CD4-positive, CD25-positive, alpha-beta regulatory T cell (primary cell): Measurements from ENCODE around the gene DISC1. TPM values are rescaled to one million over a fixed set of nuclear protein-coding genes. Genes with fewer than 3 reads are reported as not detected.

Experiments
- ATAC-seq, 2 donors: fragments of 150-1000 bp; cut with Tn5 transposase; one replicate each; pipeline ENCODE4 v1.10.0; 2021; ENCODE audit warnings: low read depth in 2 of 2, moderate number of reproducible peaks in 2 of 2, moderate library complexity in 1 of 2
- DNase-seq, 3 donors: peaks; one replicate each; pipeline versions ENCODE4 v3.0.0 to v3.0.0-alpha.2; 2012 to 2022; ENCODE audit warnings: mixed read lengths in 1 of 3
- H3K27ac ChIP-seq: one replicate; pipeline ENCODE4 v1.7.0; 2013; ENCODE audit warnings: mild to moderate bottlenecking, low read length; ENCODE audit not compliant: insufficient read depth, poor library complexity, severe bottlenecking
- H3K27me3 ChIP-seq: one replicate; pipeline ENCODE4 v1.7.0; 2013; ENCODE audit warnings: low read length; ENCODE audit not compliant: control insufficient read depth, insufficient read depth
- H3K36me3 ChIP-seq: one replicate; pipeline ENCODE4 v1.7.0; 2013; ENCODE audit warnings: mild to moderate bottlenecking, low read length, moderate library complexity; ENCODE audit not compliant: control insufficient read depth, insufficient read depth
- H3K4me1 ChIP-seq: 2 replicates; pipeline ENCODE4 v1.7.0; 2013; ENCODE audit warnings: mild to moderate bottlenecking, low read length; ENCODE audit not compliant: insufficient read depth, control insufficient read depth, poor library complexity, severe bottlenecking
- H3K4me3 ChIP-seq: one replicate; pipeline ENCODE4 v1.7.0; 2013; ENCODE audit warnings: low read depth, mild to moderate bottlenecking, low read length, moderate library complexity
- H3K9me3 ChIP-seq, 2 experiments: 1 replicate in 1 of 2; 2 replicates in 1 of 2; pipeline ENCODE4 v1.7.0; 2013; ENCODE audit warnings: low read length in 2 of 2, mild to moderate bottlenecking in 1 of 2, moderate library complexity in 1 of 2; ENCODE audit not compliant: control insufficient read depth in 2 of 2
- H3K27ac Mint-ChIP-seq, 3 donors: one replicate each; pipeline ENCODE4 v1.8.0; 2020 to 2022; ENCODE audit warnings: mild to moderate bottlenecking in 3 of 3, mixed read lengths in 3 of 3, moderate library complexity in 2 of 3
- H3K27me3 Mint-ChIP-seq: one replicate; pipeline ENCODE4 v1.8.0; 2022; ENCODE audit warnings: mild to moderate bottlenecking, mixed read lengths
- H3K36me3 Mint-ChIP-seq: one replicate; pipeline ENCODE4 v1.8.0; 2020; ENCODE audit warnings: mixed read lengths
- H3K4me1 Mint-ChIP-seq, 4 donors: one replicate each; pipeline ENCODE4 v1.8.0; 2020 to 2022; ENCODE audit warnings: mixed read lengths in 4 of 4, mild to moderate bottlenecking in 1 of 4
- H3K4me3 Mint-ChIP-seq, 4 donors: one replicate each; pipeline ENCODE4 v1.8.0; 2020 to 2022; ENCODE audit warnings: mild to moderate bottlenecking in 4 of 4, mixed read lengths in 4 of 4, moderate library complexity in 3 of 4
- H3K9me3 Mint-ChIP-seq, 7 donors: one replicate each; pipeline ENCODE4 v1.8.0; 2020 to 2022; ENCODE audit warnings: mixed read lengths in 7 of 7, mild to moderate bottlenecking in 3 of 7, moderate library complexity in 2 of 7
- polyA plus RNA-seq, 4 donors: library from polyadenylated mRNA; unstranded; fragments of 300-500 nt; fragmentation: Illumina TruSeq; gene quantifications; one replicate each; pipeline ENCODE4 v1.2.3, GENCODE V29; 2021
- total RNA-seq: library from RNA; stranded (reverse); gene quantifications from one replicate; pipeline ENCODE4 v1.2.3, GENCODE V29; 2022

Gene DISC1
- total and polyA plus RNA-seq, 5 donors from 2014 or later: 0.78 to 25.5 (median 2.5) TPM

- no peaks in the 10 kb centered on the region for H3K9me3 ChIP-seq
- H3K9me3 Mint-ChIP-seq: no peaks in the 10 kb centered on the region
- no peaks in the 10 kb centered on the region for H3K27me3 Mint-ChIP-seq
- peaks cover 0 to 14% (median 4%) of the 10 kb centered on the region in 4 donors for H3K4me1 Mint-ChIP-seq
- H3K4me3 ChIP-seq: no peak overlapping the region
- no peaks in the 10 kb centered on the region for H3K4me1 ChIP-seq
- no peaks in the 10 kb centered on the region for H3K27me3 ChIP-seq
- no peak for ATAC-seq
- no peaks in the 10 kb centered on the region for H3K36me3 Mint-ChIP-seq
- H3K36me3 ChIP-seq: no peaks in the 10 kb centered on the region
- H3K27ac Mint-ChIP-seq: peak overlapping the region in 1 of 3 donors; percentile 62
- no peak overlapping the region for H3K27ac ChIP-seq
- DNase-seq: no peak
- H3K4me3 Mint-ChIP-seq: no peak overlapping the region
Observed at GRCh38 chr1:231856426-231856825, 229.8 kb downstream of the DISC1 start.

GRCh38 chr1:231856894-231857293 lies 230.3 kb downstream of the DISC1 start:
- no peak overlapping the region for H3K4me3 ChIP-seq

GRCh38 chr1:231857609-231858135 lies 231.1 kb downstream of the DISC1 start:
- Mint-ChIP-seq H3K36me3 (no peaks in the 10 kb centered on the region), H3K27ac (no peak overlapping the region), H3K9me3 (no peaks in the 10 kb centered on the region), H3K27me3 (no peaks in the 10 kb centered on the region), H3K4me1 (peaks cover 0 to 10% (median 4%) of the 10 kb centered on the region in 4 donors), H3K4me3 (peak overlapping the region in 1 of 4 donors; percentile 43)
- no peaks in the 10 kb centered on the region for H3K27me3 ChIP-seq
- H3K27ac ChIP-seq: no peak overlapping the region
- H3K4me3 ChIP-seq: no peak overlapping the region
- DNase-seq: no peak
- no peaks in the 10 kb centered on the region for H3K36me3 ChIP-seq
- ATAC-seq: no peak
- no peaks in the 10 kb centered on the region for H3K4me1 ChIP-seq
- H3K9me3 ChIP-seq: no peaks in the 10 kb centered on the region

More at GRCh38 chr1:231856894-231857293, 230.3 kb downstream of the DISC1 start:
- H3K9me3 ChIP-seq: no peaks in the 10 kb centered on the region
- no peak for DNase-seq
- peaks cover 0 to 12% (median 4%) of the 10 kb centered on the region in 4 donors for H3K4me1 Mint-ChIP-seq
- no peak overlapping the region for H3K4me3 Mint-ChIP-seq
- no peaks in the 10 kb centered on the region for H3K27me3 ChIP-seq
- H3K9me3 Mint-ChIP-seq: no peaks in the 10 kb centered on the region
- no peak for ATAC-seq
- no peak overlapping the region for H3K27ac Mint-ChIP-seq
- H3K27ac ChIP-seq: no peak overlapping the region
- no peaks in the 10 kb centered on the region for H3K4me1 ChIP-seq
- H3K36me3 Mint-ChIP-seq: no peaks in the 10 kb centered on the region
- no peaks in the 10 kb centered on the region for H3K36me3 ChIP-seq
- no peaks in the 10 kb centered on the region for H3K27me3 Mint-ChIP-seq

GRCh38 chr1:231860221-231861088 lies 233.9 kb downstream of the DISC1 start:
- Histone ChIP-seq H3K9me3 (no peaks in the 10 kb centered on the region), H3K27ac (no peak overlapping the region), H3K4me1 (no peaks in the 10 kb centered on the region), H3K36me3 (no peaks in the 10 kb centered on the region), H3K4me3 (no peak overlapping the region), H3K27me3 (no peaks in the 10 kb centered on the region)
- peaks cover 0 to 10% (median 4%) of the 10 kb centered on the region in 4 donors for H3K4me1 Mint-ChIP-seq
- H3K27me3 Mint-ChIP-seq: no peaks in the 10 kb centered on the region
- H3K36me3 Mint-ChIP-seq: no peaks in the 10 kb centered on the region
- H3K9me3 Mint-ChIP-seq: no peaks in the 10 kb centered on the region
- DNase-seq (no peak), ATAC-seq (no peak)
- no peak overlapping the region for H3K27ac Mint-ChIP-seq
- H3K4me3 Mint-ChIP-seq: no peak overlapping the region

- Mint-ChIP-seq H3K4me1 (peaks cover 0 to 10% (median 5%) of the 10 kb centered on the region in 4 donors), H3K27ac (no peak overlapping the region), H3K27me3 (no peaks in the 10 kb centered on the region), H3K9me3 (no peaks in the 10 kb centered on the region), H3K4me3 (no peak overlapping the region), H3K36me3 (no peaks in the 10 kb centered on the region)
- no peak overlapping the region for H3K27ac ChIP-seq
- no peaks in the 10 kb centered on the region for H3K36me3 ChIP-seq
- no peak for DNase-seq
- no peak for ATAC-seq
- no peaks in the 10 kb centered on the region for H3K9me3 ChIP-seq
- H3K4me1 ChIP-seq: no peaks in the 10 kb centered on the region
- no peak overlapping the region for H3K4me3 ChIP-seq
- no peaks in the 10 kb centered on the region for H3K27me3 ChIP-seq
Observed at GRCh38 chr1:231861541-231862481, 235.2 kb downstream of the DISC1 start.

- H3K4me3 ChIP-seq: no peak overlapping the region
- DNase-seq (no peak), ATAC-seq (no peak)
- Mint-ChIP-seq H3K9me3 (no peaks in the 10 kb centered on the region), H3K27ac (no peak overlapping the region), H3K4me3 (no peak overlapping the region), H3K36me3 (no peaks in the 10 kb centered on the region), H3K27me3 (no peaks in the 10 kb centered on the region), H3K4me1 (peaks cover 0 to 11% (median 5%) of the 10 kb centered on the region in 4 donors)
- H3K4me1 ChIP-seq: no peaks in the 10 kb centered on the region
- no peaks in the 10 kb centered on the region for H3K36me3 ChIP-seq
- no peaks in the 10 kb centered on the region for H3K9me3 ChIP-seq
- H3K27ac ChIP-seq: no peak overlapping the region
- no peaks in the 10 kb centered on the region for H3K27me3 ChIP-seq
Observed at GRCh38 chr1:231862611-231863010, 236.0 kb downstream of the DISC1 start.

GRCh38 chr1:231865331-231865730 lies 238.7 kb downstream of the DISC1 start:
- Histone ChIP-seq H3K36me3 (no peaks in the 10 kb centered on the region), H3K27ac (no peak overlapping the region), H3K4me3 (no peak overlapping the region), H3K4me1 (no peaks in the 10 kb centered on the region), H3K9me3 (no peaks in the 10 kb centered on the region), H3K27me3 (no peaks in the 10 kb centered on the region)
- Mint-ChIP-seq H3K4me1 (peaks cover 0 to 13% (median 9%) of the 10 kb centered on the region in 4 donors), H3K36me3 (no peaks in the 10 kb centered on the region), H3K27me3 (no peaks in the 10 kb centered on the region), H3K27ac (no peak overlapping the region), H3K4me3 (no peak overlapping the region), H3K9me3 (no peaks in the 10 kb centered on the region)
- ATAC-seq (no peak), DNase-seq (no peak)
